PC-3 (cell line): ENCODE measurements around the gene SCUBE3. TPM values are rescaled to one million over a fixed set of nuclear protein-coding genes. Genes with fewer than 3 reads are reported as not detected.

Experiments
- ATAC-seq: fragments of 200-7000 bp; cut with Tn5 transposase; 2 replicates; pipeline ENCODE4 v1.9.1; 2020; ENCODE audit warnings: mild to moderate bottlenecking, moderate library complexity
- BruUV-seq: library from RNA; stranded (reverse); fragments of 400-500 nt; replicated peaks from 2 replicates; lab custom pipeline; 2021; lab: Mats Ljungman, UMichigan
- CTCF ChIA-PET: fragments of 300-600 bp; sonication (Branson Sonifier 250); formaldehyde crosslinking; loops from one replicate; lab custom pipeline; 2022; ENCODE audit warnings: antibody characterized with exemption; lab: Charles Lee
- POLR2A ChIA-PET: fragments of 300-600 bp; sonication (Branson Sonifier 250); formaldehyde crosslinking; loops from one replicate; lab custom pipeline; 2022; ENCODE audit warnings: antibody characterized with exemption; ENCODE audit not compliant: unreplicated experiment; lab: Charles Lee
- DNase-seq: peaks from one replicate; pipeline ENCODE4 v3.0.0-alpha.2; 2015
- H2AFZ ChIP-seq: fragments of 300-600 bp; sonication (generic); 2 replicates; pipeline ENCODE4 v1.6.0; 2016; ENCODE audit warnings: antibody characterized with exemption, low read length
- H3F3A ChIP-seq: fragments of 300-600 bp; sonication (generic); one replicate; pipeline ENCODE4 v1.6.0; 2017; ENCODE audit warnings: antibody characterized with exemption, low read length, control low read depth, mild to moderate bottlenecking; ENCODE audit not compliant: unreplicated experiment
- H3K27ac ChIP-seq: fragments of 300-600 bp; sonication (generic); 2 replicates; pipeline ENCODE4 v1.5.1; 2016; ENCODE audit warnings: mild to moderate bottlenecking, low read length
- H3K27me3 ChIP-seq: fragments of 300-600 bp; sonication (generic); 2 replicates; pipeline ENCODE4 v1.6.1; 2016; ENCODE audit warnings: low read length, mixed read lengths
- H3K36me3 ChIP-seq: fragments of 300-600 bp; sonication (generic); 2 replicates; pipeline ENCODE4 v1.6.1; 2016; ENCODE audit warnings: low read depth, mixed run types, low read length, mixed read lengths
- H3K4me1 ChIP-seq: fragments of 300-600 bp; sonication (generic); 2 replicates; pipeline ENCODE4 v1.5.1; 2016; ENCODE audit warnings: low read length; ENCODE audit not compliant: insufficient read depth
- H3K4me2 ChIP-seq: fragments of 300-600 bp; sonication (generic); 2 replicates; pipeline ENCODE4 v1.6.0; 2016; ENCODE audit warnings: low read length
- H3K4me3 ChIP-seq: fragments of 300-600 bp; sonication (generic); 2 replicates; pipeline ENCODE4 v1.5.1; 2016; ENCODE audit warnings: mild to moderate bottlenecking, low read length, mixed read lengths
- H3K79me2 ChIP-seq: fragments of 300-600 bp; sonication (generic); 2 replicates; pipeline ENCODE4 v1.6.1; 2017; ENCODE audit warnings: low read length, mixed read lengths
- H3K9ac ChIP-seq: fragments of 300-600 bp; sonication (generic); 2 replicates; pipeline ENCODE4 v1.6.0; 2016; ENCODE audit warnings: mild to moderate bottlenecking, low read length
- H3K9me2 ChIP-seq: fragments of 300-600 bp; sonication (generic); replicated peaks from 2 replicates; pipeline ENCODE4 v1.6.1; 2016; ENCODE audit warnings: mixed run types, low read length, mixed read lengths
- H3K9me3 ChIP-seq: fragments of 300-600 bp; sonication (generic); 2 replicates; pipeline ENCODE4 v1.6.1; 2016; ENCODE audit warnings: low read length, mixed read lengths
- H4K20me1 ChIP-seq: fragments of 300-600 bp; sonication (generic); 2 replicates; pipeline ENCODE4 v1.6.1; 2016; ENCODE audit warnings: low read length, mixed read lengths
- EZH2 ChIP-seq: fragments of 300-600 bp; sonication (generic); IDR thresholded peaks from one replicate; pipeline ENCODE4 v1.6.1; 2017; ENCODE audit warnings: antibody characterized with exemption, mild to moderate bottlenecking, low read length; ENCODE audit not compliant: unreplicated experiment
- EZH2phosphoT487 ChIP-seq: fragments of 300-600 bp; sonication (generic); IDR thresholded peaks from 2 replicates; pipeline ENCODE4 v1.6.1; 2018; ENCODE audit warnings: mild to moderate bottlenecking, antibody characterized with exemption, low read length, borderline replicate concordance
- intact Hi-C: fragments of 100-400 bp; cut with micrococcal nuclease; formaldehyde crosslinking; loops from 2 replicates; pipeline ENCODE4 v1.9.0; 2023
- total RNA-seq: library from RNA; depleted of rRNA; stranded (reverse); fragments of >200 nt; gene quantifications from 2 replicates; pipeline ENCODE4 v1.2.3, GENCODE V29; 2014
- TF ChIP-seq, protein P1 (sequence below): fragments of 300-600 bp; sonication (generic); conservative IDR thresholded peaks from 2 replicates; pipeline ENCODE4 v1.5.1; 2017; ENCODE audit warnings: antibody characterized with exemption, low read depth, mild to moderate bottlenecking, low read length

SCUBE3 gene
- total RNA-seq, 1 experiment from 2014 or later, result 1.5 TPM

- POLR2A ChIA-PET, result no interaction called here
- H3K36me3 ChIP-seq, result no peaks in the 10 kb centered on the region
- no peaks in the 10 kb centered on the region for H3K79me2 ChIP-seq
- peaks cover 26% of the 10 kb centered on the region for H3K4me1 ChIP-seq
- H3K9ac ChIP-seq, result peak overlapping the region; percentile 54
- ATAC-seq, result no peak
- H2AFZ ChIP-seq, result peak overlapping the region; percentile 10; the same call in 1 of the 2 replicates
- CTCF ChIA-PET, result interaction anchor here (1.2 kb wide), 1 partner anchor 41 kb away, joined by 3 read pairs; no protein-coding TSS in a partner anchor
- H3K9me3 ChIP-seq, result no peaks in the 10 kb centered on the region
- no peaks in the 10 kb centered on the region for H3K9me2 ChIP-seq
- no peaks in the 10 kb centered on the region for H3F3A ChIP-seq
- DNase-seq, result no peak
- no peaks in the 10 kb centered on the region for H4K20me1 ChIP-seq
- peak overlapping the region; percentile 68 for H3K4me2 ChIP-seq
- no peak overlapping the region for H3K4me3 ChIP-seq
- peak overlapping the region; percentile 92 for H3K27ac ChIP-seq
- H3K27me3 ChIP-seq, result no peaks in the 10 kb centered on the region
- no TSS peak for BruUV-seq
- TF ChIP-seq EZH2, result no peak
- no peak for TF ChIP-seq EZH2phosphoT487
- TF ChIP-seq, protein P1, sequence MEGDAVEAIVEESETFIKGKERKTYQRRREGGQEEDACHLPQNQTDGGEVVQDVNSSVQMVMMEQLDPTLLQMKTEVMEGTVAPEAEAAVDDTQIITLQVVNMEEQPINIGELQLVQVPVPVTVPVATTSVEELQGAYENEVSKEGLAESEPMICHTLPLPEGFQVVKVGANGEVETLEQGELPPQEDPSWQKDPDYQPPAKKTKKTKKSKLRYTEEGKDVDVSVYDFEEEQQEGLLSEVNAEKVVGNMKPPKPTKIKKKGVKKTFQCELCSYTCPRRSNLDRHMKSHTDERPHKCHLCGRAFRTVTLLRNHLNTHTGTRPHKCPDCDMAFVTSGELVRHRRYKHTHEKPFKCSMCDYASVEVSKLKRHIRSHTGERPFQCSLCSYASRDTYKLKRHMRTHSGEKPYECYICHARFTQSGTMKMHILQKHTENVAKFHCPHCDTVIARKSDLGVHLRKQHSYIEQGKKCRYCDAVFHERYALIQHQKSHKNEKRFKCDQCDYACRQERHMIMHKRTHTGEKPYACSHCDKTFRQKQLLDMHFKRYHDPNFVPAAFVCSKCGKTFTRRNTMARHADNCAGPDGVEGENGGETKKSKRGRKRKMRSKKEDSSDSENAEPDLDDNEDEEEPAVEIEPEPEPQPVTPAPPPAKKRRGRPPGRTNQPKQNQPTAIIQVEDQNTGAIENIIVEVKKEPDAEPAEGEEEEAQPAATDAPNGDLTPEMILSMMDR, result no peak
- intact Hi-C loops, result loop anchor here (5.0 kb wide), 1 partner anchor 37 kb away; no protein-coding TSS in a partner anchor
These were observed 48.9 kb upstream of the SCUBE3 start for GRCh38 chr6:35164868-35165267.

DNA sequence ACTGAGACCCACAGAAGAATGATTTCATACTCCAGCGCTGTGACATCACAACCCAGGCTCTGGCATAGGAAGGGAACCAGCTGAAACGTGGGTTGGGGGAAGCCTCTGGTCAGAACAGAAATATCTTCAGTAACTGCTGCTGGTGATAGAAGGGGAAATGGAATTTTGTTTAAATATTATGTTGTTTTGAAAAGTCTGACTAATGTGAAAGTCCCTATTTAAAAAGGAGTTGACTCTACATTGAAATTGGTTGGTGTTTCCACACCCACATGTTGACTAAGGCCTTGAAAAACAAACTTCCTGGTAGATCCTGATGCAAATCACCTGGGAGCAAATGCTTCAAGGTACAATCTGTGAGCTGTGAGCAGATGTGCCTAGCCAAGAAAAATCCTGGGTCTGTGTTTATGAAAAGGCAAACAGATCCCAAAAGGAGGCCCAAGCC is 48.1 kb upstream of the SCUBE3 start:
- H3K4me1 ChIP-seq, result peaks cover 26% of the 10 kb centered on the region
- peak overlapping the region; percentile 68 for H3K4me2 ChIP-seq
- no peak overlapping the region for H3K4me3 ChIP-seq
- ChIA-PET POLR2A (no interaction called here), CTCF (interaction anchor here (1.2 kb wide), 1 partner anchor 40 kb away, joined by 3 read pairs; no protein-coding TSS in a partner anchor)
- no TSS peak for BruUV-seq
- TF ChIP-seq EZH2 (no peak), EZH2phosphoT487 (no peak)
- TF ChIP-seq, protein P1, result no peak
- intact Hi-C loops, result loop anchor here (5.0 kb wide), 1 partner anchor 37 kb away; no protein-coding TSS in a partner anchor
- no peaks in the 10 kb centered on the region for H3K36me3 ChIP-seq
- H3K9me2 ChIP-seq, result no peaks in the 10 kb centered on the region
- peak overlapping the region; percentile 10 for H2AFZ ChIP-seq
- H3K27ac ChIP-seq, result peak overlapping the region; percentile 92
- no peaks in the 10 kb centered on the region for H4K20me1 ChIP-seq
- H3K27me3 ChIP-seq, result no peaks in the 10 kb centered on the region
- peak overlapping the region; percentile 66 for H3K9ac ChIP-seq
- H3K79me2 ChIP-seq, result no peaks in the 10 kb centered on the region
- ATAC-seq (peak; percentile 87), DNase-seq (peak; percentile 82)
- no peaks in the 10 kb centered on the region for H3K9me3 ChIP-seq
- no peaks in the 10 kb centered on the region for H3F3A ChIP-seq

DNA sequence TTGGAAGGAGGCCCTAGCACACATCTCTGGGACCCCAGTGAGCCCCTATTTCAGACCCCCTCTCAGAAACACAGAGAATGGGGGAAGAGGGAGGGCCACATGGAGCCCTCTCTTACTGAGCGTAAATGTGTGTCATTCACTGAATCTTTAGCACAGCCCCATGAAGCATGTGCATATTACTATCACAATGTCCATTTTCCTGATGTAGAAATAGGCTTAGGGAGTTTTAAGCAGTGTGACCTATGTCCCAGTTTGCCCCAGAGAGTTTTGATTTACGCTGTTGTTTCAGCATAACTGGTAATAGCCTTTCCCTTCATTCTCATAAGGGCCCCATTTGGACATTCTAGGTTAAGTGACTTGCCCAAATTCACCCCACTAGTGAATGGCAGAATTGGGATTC is 47.6 kb upstream of the SCUBE3 start:
- Histone ChIP-seq H3K9ac (peak overlapping the region; percentile 66), H3K27ac (peak overlapping the region; percentile 92), H3K9me3 (no peaks in the 10 kb centered on the region), H3K4me3 (no peak overlapping the region), H3K4me1 (peaks cover 26% of the 10 kb centered on the region), H3K27me3 (no peaks in the 10 kb centered on the region), H3K36me3 (no peaks in the 10 kb centered on the region), H3K4me2 (peak overlapping the region; percentile 68), H4K20me1 (no peaks in the 10 kb centered on the region), H2AFZ (peak overlapping the region; percentile 10; the same call in 1 of the 2 replicates), H3K9me2 (no peaks in the 10 kb centered on the region), H3K79me2 (no peaks in the 10 kb centered on the region), H3F3A (no peaks in the 10 kb centered on the region)
- TSS peak; percentile 82 for BruUV-seq
- peak; percentile 39 for ATAC-seq
- POLR2A ChIA-PET, result interaction anchor here (0.7 kb wide), 1 partner anchor 53 kb away, joined by 4 read pairs; no protein-coding TSS in a partner anchor
- intact Hi-C loops, result loop anchor here (5.0 kb wide), 1 partner anchor 36 kb away; no protein-coding TSS in a partner anchor
- CTCF ChIA-PET, result interaction anchor here (1.2 kb wide), 1 partner anchor 39 kb away, joined by 3 read pairs; no protein-coding TSS in a partner anchor
- no peak for TF ChIP-seq EZH2
- TF ChIP-seq, protein P1, result no peak
- DNase-seq, result no peak
